Activated CD8-positive, alpha-beta T cell treated with anti-CD3 and anti-CD28 coated beads, Interleukin-2, amount 10 ng/mL, durations not matched to agents 7 days and 5 days (primary cell): ENCODE measurements around the gene SLC16A5. TPM values are rescaled to one million over a fixed set of nuclear protein-coding genes. Genes with fewer than 3 reads are reported as not detected.
A peak's percentile ranks its signal among the peaks of the same experiment; 100 is the strongest.
"Not testable (repeated sequence)": the region's sequence is repeated elsewhere in the genome, so short reads cannot be mapped to it uniquely, and the experiment has no call there.

Source experiments
- ATAC-seq: fragments of 150-1000 bp; cut with Tn5 transposase; one replicate; pipeline ENCODE4 v1.10.0; 2021; ENCODE audit warnings: moderate library complexity
- CTCF ChIA-PET: fragments of 350-600 bp; sonication (Branson Sonifier 250); formaldehyde crosslinking; loops from one replicate; lab custom pipeline; 2021; ENCODE audit warnings: antibody characterized with exemption; lab: Charles Lee
- POLR2A ChIA-PET: fragments of 350-600 bp; sonication (Branson Sonifier 250); formaldehyde crosslinking; loops from one replicate; lab custom pipeline; 2021; ENCODE audit warnings: antibody characterized with exemption; lab: Charles Lee
- DNase-seq: peaks from one replicate; pipeline ENCODE4 v3.0.0-alpha.2; 2020
- H3K27ac Mint-ChIP-seq: one replicate; pipeline ENCODE4 v1.8.0; 2021; ENCODE audit warnings: mild to moderate bottlenecking, mixed read lengths
- H3K27me3 Mint-ChIP-seq: one replicate; pipeline ENCODE4 v1.8.0; 2021; ENCODE audit warnings: low read depth, mixed read lengths
- H3K36me3 Mint-ChIP-seq: one replicate; pipeline ENCODE4 v1.8.0; 2021; ENCODE audit warnings: low read depth, mixed read lengths
- H3K4me1 Mint-ChIP-seq: one replicate; pipeline ENCODE4 v1.8.0; 2021; ENCODE audit warnings: low read depth, mixed read lengths
- H3K4me3 Mint-ChIP-seq: one replicate; pipeline ENCODE4 v1.8.0; 2021; ENCODE audit warnings: mild to moderate bottlenecking, mixed read lengths
- H3K9me3 Mint-ChIP-seq: one replicate; pipeline ENCODE4 v1.8.0; 2022; ENCODE audit warnings: mixed read lengths; ENCODE audit not compliant: insufficient read depth
- total RNA-seq, 2 experiments: library from RNA; stranded (reverse); gene quantifications; one replicate each; pipeline ENCODE4 v1.2.3, GENCODE V29; 2021

The SLC16A5 gene
- total RNA-seq, 2 experiments from 2014 or later, result 4.6 to 5.4 TPM

DNA sequence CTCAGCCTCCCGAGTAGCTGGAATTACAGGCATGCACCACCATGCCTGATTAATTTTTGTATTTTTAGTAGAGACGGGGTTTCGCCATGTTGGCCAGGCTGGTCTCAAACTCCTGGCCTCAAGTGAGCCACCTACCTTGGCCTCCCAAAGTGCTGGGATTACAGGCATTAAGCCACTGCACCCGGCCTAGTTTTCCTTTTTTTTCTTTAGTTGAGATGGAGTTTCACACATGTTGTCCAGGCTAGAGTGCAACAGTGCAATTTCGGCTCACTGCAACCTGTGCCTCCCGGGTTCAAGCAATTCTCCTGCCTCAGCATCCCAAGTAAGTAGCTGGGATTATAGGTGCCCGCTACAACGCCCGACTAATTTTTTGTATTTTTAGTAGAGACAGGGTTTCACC lies 50.0 kb downstream of the SLC16A5 start:
- ChIA-PET POLR2A (interaction anchor here (1.2 kb wide), 1 partner anchor 17 kb away, joined by 3 read pairs; the partner anchor contains the start of gene JPT1), CTCF (interaction anchor here (1.2 kb wide), 1 partner anchor 24 kb away, joined by 7 read pairs; no protein-coding TSS in a partner anchor)
- Mint-ChIP-seq H3K4me1 (peaks cover 33% of the 10 kb centered on the region), H3K36me3 (peaks cover 51% of the 10 kb centered on the region)
- H3K27me3 Mint-ChIP-seq, ATAC-seq, H3K4me3 Mint-ChIP-seq, H3K9me3 Mint-ChIP-seq, H3K27ac Mint-ChIP-seq, DNase-seq: not testable (repeated sequence)

- Mint-ChIP-seq H3K4me1 (peaks cover 27% of the 10 kb centered on the region), H3K4me3 (no peak overlapping the region), H3K36me3 (peaks cover 51% of the 10 kb centered on the region), H3K27me3 (no peaks in the 10 kb centered on the region), H3K9me3 (no peaks in the 10 kb centered on the region), H3K27ac (no peak overlapping the region)
- CTCF ChIA-PET, result interaction anchor here (1.2 kb wide), 1 partner anchor 24 kb away, joined by 4 read pairs; no protein-coding TSS in a partner anchor
- ATAC-seq, result no peak
- no peak for DNase-seq
- POLR2A ChIA-PET, result interaction anchor here (1.2 kb wide), 1 partner anchor 16 kb away, joined by 3 read pairs; the partner anchor contains the start of gene JPT1
Observed at GRCh38 chr17:75138519-75138918, 50.8 kb downstream of the SLC16A5 start.

GRCh38 chr17:75142236-75142971 lies 54.6 kb downstream of the SLC16A5 start:
- peaks cover 27% of the 10 kb centered on the region for H3K4me1 Mint-ChIP-seq
- H3K9me3 Mint-ChIP-seq, result no peaks in the 10 kb centered on the region
- ChIA-PET CTCF (interaction anchor here (1.3 to 2.3 kb wide), 3 partner anchors 28 to 64 kb away, joined by 3 to 16 read pairs (median 4); partner anchors contain the start of gene NUP85), POLR2A (interaction anchor here (0.6 to 3.0 kb wide), 4 partner anchors 11 to 63 kb away, joined by 3 to 11 read pairs (median 4); partner anchors contain the start of genes JPT1 and NUP85)
- peaks cover 70% of the 10 kb centered on the region for H3K36me3 Mint-ChIP-seq
- no peak overlapping the region for H3K27ac Mint-ChIP-seq
- H3K27me3 Mint-ChIP-seq, result no peaks in the 10 kb centered on the region
- DNase-seq (no peak), ATAC-seq (no peak)
- no peak overlapping the region for H3K4me3 Mint-ChIP-seq

- Mint-ChIP-seq H3K27ac (peak overlapping the region; percentile 33), H3K36me3 (peaks cover 75% of the 10 kb centered on the region), H3K27me3 (no peaks in the 10 kb centered on the region), H3K9me3 (no peaks in the 10 kb centered on the region), H3K4me3 (no peak overlapping the region), H3K4me1 (peaks cover 37% of the 10 kb centered on the region)
- DNase-seq, result no peak
- POLR2A ChIA-PET, result interaction anchor here (0.8 to 1.1 kb wide), 2 partner anchors 9 to 38 kb away, joined by 3 to 7 read pairs; partner anchors contain the start of gene JPT1
- no peak for ATAC-seq
- CTCF ChIA-PET, result interaction anchor here (0.6 to 1.8 kb wide), 8 partner anchors 12 to 196 kb away, joined by 3 to 12 read pairs (median 4); partner anchors contain the start of gene NT5C
Observed at GRCh38 chr17:75144816-75145512, 57.2 kb downstream of the SLC16A5 start.

DNA sequence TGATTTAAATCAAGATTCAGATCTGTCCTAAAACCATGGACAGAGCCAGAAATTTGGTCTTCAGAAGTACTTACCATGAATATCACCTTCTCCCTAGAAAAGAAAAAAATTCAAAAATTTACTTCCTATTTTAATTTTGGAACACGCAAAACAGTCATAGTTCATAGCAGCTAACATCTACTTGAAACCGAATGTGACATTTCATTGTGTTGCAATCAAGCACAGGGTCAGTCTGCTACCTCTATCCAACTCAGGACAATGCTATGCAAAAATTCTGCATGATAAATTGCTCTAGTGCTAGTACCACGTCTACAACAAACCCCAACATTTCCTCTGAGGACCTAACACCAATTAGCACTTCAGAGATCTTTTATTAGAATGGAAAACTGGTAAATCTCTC lies 58.8 kb downstream of the SLC16A5 start:
- no peak overlapping the region for H3K27ac Mint-ChIP-seq
- ChIA-PET CTCF (interaction anchor here (1.5 to 1.7 kb wide), 2 partner anchors 16 to 186 kb away, joined by 3 to 4 read pairs; no protein-coding TSS in a partner anchor), POLR2A (interaction anchor here (0.9 kb wide), 1 partner anchor 16 kb away, joined by 4 read pairs; no protein-coding TSS in a partner anchor)
- no peaks in the 10 kb centered on the region for H3K27me3 Mint-ChIP-seq
- ATAC-seq (no peak), DNase-seq (no peak)
- H3K36me3 Mint-ChIP-seq, result peaks cover 60% of the 10 kb centered on the region
- H3K4me1 Mint-ChIP-seq, result peaks cover 23% of the 10 kb centered on the region
- H3K4me3 Mint-ChIP-seq, result no peak overlapping the region
- H3K9me3 Mint-ChIP-seq, result no peaks in the 10 kb centered on the region

DNA sequence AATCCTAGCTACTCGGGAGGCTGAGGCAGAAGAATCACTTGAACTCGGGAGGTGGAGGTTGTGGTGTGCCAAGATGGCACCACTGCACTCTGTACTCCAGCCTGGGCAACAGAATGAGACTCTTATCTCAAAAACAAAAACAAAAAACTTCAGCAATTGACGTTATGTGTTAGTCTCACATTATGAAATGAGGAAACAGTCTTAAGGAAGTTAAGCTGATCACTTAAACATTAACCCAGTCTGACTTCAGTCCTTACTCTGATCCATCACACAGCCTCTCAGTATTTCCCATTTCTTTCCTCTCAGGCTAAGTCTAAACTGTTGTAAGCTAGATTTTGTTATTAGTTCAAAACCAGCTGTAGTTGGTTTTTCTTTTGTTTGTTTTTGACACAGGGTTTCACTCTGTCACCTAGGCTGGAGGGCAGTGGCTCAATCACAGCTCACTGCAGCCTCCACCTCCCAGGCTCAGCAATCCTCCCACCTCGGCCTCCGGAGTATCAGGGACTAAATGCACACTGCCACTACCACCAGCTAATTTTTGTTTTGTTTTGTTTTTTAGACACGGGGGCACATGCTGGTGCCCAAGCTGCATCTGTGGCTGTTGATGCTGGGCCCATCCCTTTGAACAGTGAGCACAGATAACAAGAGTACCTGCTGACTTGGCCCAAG lies 60.3 kb downstream of the SLC16A5 start:
- H3K4me3 Mint-ChIP-seq, result no peak overlapping the region
- no peak for DNase-seq
- H3K9me3 Mint-ChIP-seq, result no peaks in the 10 kb centered on the region
- H3K27me3 Mint-ChIP-seq, result no peaks in the 10 kb centered on the region
- CTCF ChIA-PET, result interaction anchor here (0.8 to 1.9 kb wide), 4 partner anchors 17 to 53 kb away, joined by 3 to 12 read pairs (median 6); no protein-coding TSS in a partner anchor
- H3K36me3 Mint-ChIP-seq, result peaks cover 63% of the 10 kb centered on the region
- H3K4me1 Mint-ChIP-seq, result peaks cover 29% of the 10 kb centered on the region
- no peak for ATAC-seq
- POLR2A ChIA-PET, result interaction anchor here (0.6 kb wide), 1 partner anchor 117 kb away, joined by 3 read pairs; no protein-coding TSS in a partner anchor
- peak overlapping the region; percentile 9 for H3K27ac Mint-ChIP-seq

GRCh38 chr17:75151930-75152329 lies 64.2 kb downstream of the SLC16A5 start:
- POLR2A ChIA-PET, result no interaction called here

GRCh38 chr17:75152523-75152921 lies 64.8 kb downstream of the SLC16A5 start:
- ChIA-PET CTCF (interaction anchor here (1.1 kb wide), 1 partner anchor 38 kb away, joined by 3 read pairs; no protein-coding TSS in a partner anchor), POLR2A (no interaction called here)
- H3K4me3 Mint-ChIP-seq, result peak overlapping the region; percentile 96
- ATAC-seq (no peak), DNase-seq (no peak)
- no peaks in the 10 kb centered on the region for H3K9me3 Mint-ChIP-seq
- H3K36me3 Mint-ChIP-seq, result peaks cover 38% of the 10 kb centered on the region
- no peaks in the 10 kb centered on the region for H3K27me3 Mint-ChIP-seq
- peaks cover 44% of the 10 kb centered on the region for H3K4me1 Mint-ChIP-seq
- peak overlapping the region; percentile 92 for H3K27ac Mint-ChIP-seq

More at GRCh38 chr17:75151930-75152329, 64.2 kb downstream of the SLC16A5 start:
- H3K36me3 Mint-ChIP-seq, result peaks cover 41% of the 10 kb centered on the region
- H3K4me3 Mint-ChIP-seq, result peak overlapping the region; percentile 96
- CTCF ChIA-PET, result interaction anchor here (1.1 to 2.8 kb wide), 3 partner anchors 29 to 49 kb away, joined by 3 to 12 read pairs (median 3); no protein-coding TSS in a partner anchor
- peak overlapping the region; percentile 92 for H3K27ac Mint-ChIP-seq
- ATAC-seq (no peak), DNase-seq (no peak)
- H3K9me3 Mint-ChIP-seq, result no peaks in the 10 kb centered on the region
- no peaks in the 10 kb centered on the region for H3K27me3 Mint-ChIP-seq
- H3K4me1 Mint-ChIP-seq, result peaks cover 42% of the 10 kb centered on the region

DNA sequence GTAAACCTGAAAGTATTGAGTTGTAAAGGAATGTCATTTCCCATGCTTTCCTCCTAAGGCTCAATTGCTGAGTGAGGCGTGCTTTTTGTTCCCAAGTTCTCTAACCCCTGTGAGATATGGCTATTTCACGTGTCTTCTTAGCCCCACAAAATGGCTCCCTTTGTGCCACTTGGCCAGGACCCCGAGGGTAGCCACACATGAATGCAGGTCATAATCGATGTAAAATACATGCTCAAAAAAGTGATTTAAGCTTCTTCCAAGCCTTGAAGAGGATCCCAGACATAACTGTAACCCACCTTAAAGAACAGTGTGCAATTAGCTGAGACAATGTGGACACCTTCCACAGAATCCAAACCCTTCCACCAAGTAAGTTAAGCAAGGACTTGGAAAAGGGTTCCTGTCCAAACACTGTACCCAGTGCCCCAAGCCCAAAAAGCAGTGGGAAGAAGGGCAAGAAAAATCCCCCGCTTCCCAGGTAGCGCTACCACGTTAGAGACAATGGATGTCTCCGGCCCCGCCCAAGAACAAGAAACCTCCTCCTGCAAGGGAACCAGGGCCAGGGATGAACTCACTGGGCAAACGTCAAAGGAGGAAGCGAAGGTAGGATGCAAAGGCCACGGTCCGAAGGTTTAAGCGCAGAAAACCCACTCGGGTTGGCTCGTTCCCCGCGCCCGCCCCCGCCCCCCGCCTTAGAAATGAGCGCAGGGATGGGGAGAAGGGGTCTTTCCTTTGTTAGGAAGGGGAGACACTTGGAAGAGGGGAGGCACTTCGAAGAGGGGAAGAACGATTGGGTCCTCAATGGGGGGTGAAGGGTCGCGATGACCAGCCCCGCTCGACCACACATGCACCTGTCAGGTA lies 65.4 kb downstream of the SLC16A5 start:
- Mint-ChIP-seq H3K9me3 (no peaks in the 10 kb centered on the region), H3K27me3 (no peaks in the 10 kb centered on the region), H3K27ac (peak overlapping the region; percentile 92), H3K4me3 (peak overlapping the region; percentile 96), H3K36me3 (peaks cover 31% of the 10 kb centered on the region), H3K4me1 (peaks cover 44% of the 10 kb centered on the region)
- ATAC-seq, result no peak
- POLR2A ChIA-PET, result interaction anchor here (0.6 to 1.6 kb wide), 2 partner anchors 12 to 30 kb away, joined by 3 to 5 read pairs; partner anchors contain the start of gene SUMO2
- CTCF ChIA-PET, result interaction anchor here (1.1 kb wide), 1 partner anchor 39 kb away, joined by 3 read pairs; no protein-coding TSS in a partner anchor
- peak; percentile 45 for DNase-seq

DNA sequence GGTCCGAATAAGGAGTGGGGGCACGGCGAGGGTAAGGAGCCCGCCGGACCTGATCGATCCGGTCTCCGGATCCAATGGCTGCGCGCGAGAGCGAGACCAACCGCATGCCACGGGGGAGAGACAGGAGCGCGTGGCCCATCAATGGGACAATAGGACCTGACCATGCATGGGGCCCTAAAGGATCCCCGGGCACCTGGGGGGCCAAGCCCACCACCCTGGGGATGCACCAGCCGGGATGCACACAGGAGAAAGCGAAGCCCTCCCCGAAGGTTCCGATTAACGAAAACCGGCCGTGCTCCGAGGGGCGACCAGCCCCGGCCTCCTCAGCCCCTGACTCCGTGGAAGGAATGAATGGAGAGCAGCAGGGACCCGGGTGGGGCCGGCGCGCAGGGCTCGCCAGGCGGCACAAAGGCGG lies 66.0 kb downstream of the SLC16A5 start:
- Mint-ChIP-seq H3K27ac (peak overlapping the region; percentile 92), H3K4me1 (peaks cover 37% of the 10 kb centered on the region), H3K4me3 (peak overlapping the region; percentile 96), H3K27me3 (no peaks in the 10 kb centered on the region), H3K9me3 (no peaks in the 10 kb centered on the region), H3K36me3 (peaks cover 27% of the 10 kb centered on the region)
- ChIA-PET CTCF (interaction anchor here (1.8 to 1.9 kb wide), 3 partner anchors 18 to 48 kb away, joined by 6 to 12 read pairs (median 8); no protein-coding TSS in a partner anchor), POLR2A (interaction anchor here (0.6 to 1.9 kb wide), 23 partner anchors 8 to 226 kb away, joined by 3 to 15 read pairs (median 5); partner anchors contain the start of genes GGA3, KCTD2, MIF4GD and MRPL58)
- ATAC-seq, result peak; percentile 7
- peak; percentile 49 for DNase-seq
